Measurements from ENCODE around the gene MBD5.
"Not testable (repeated sequence)": the region's sequence is repeated elsewhere in the genome, so short reads cannot be mapped to it uniquely, and the experiment has no call there.

Gene MBD5

DNA sequence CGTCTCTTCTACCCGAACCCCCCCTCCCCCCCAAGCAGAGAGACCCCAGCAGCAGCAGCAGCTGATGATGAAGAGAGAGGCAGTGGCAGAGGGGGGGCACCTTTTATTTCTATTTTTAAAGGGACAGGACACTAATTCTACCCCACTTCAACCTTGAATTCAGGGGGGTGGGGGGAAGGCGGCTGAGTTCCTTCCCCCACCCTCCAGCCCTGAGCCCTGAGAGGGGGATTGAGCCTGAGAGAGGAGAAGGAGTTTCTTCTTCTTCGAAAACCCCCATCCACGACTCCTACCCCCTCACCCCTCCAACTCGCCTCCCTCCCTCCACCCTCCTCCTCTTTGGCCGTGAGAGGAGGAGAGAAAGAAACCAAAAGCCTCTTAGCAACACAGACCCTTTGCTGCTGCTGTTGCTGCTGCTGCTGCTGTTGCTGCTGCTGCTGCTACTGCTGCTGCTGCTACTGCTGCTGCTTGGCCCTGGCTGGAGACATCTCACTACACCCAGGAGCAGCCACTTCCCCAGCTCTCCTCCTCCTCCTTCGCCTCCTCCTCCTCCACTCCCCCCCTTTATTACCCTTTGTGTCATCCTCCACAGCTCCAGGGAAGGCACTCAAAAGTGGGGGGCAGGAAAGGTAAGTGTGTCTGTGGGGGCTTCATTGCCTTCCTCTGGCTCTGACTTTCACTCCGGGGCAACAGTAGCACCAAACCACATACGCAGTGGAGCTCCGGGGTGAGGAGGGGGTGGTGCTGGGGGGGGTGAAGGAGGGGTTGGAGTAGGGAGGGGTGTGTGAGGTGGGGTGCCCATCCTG is at the start of gene MBD5:
MBD5 (plus strand) TSS at position 33 of the 803 bp plus-strand sequence.
- DNase-seq, result peak; percentile 56

DNA sequence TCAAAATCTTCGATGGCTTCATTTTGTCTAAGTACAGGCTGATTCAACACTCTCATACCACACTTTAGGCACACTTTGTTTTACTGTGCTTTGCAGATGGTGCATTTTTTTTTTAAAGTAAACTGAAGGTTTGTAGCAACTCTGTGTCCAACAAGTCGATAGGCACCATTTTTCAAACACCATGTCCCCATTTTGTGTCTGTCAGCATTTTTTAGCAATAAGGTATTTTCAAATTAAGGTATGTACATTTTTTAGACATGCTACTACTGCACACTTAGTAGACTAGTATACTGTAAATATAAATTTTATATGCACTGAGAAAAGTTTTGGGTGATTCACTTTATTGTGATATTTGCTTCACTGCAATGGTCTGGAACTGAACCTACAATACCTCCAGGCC is 44.8 kb upstream of the MBD5 start:
- DNase-seq, result no peak

DNA sequence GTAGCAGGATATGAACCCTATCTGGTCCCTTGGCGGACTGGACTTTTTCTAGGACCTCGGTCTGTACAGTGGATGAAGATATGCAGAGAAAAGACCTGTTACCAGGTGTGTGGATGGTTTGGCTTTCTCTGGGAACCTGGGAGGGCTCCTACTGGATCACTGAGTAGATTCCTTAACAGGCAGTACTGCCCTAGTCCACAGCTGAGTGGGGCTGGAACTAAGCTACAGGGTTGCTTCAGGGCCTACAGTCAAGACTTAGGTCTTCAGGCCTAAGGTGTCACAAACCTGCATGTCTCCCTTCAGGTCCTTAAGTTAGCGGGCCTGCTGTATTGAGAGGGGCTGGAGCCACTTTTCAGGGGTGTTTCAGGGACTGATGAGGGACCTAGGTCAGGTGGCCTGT is 43.2 kb upstream of the MBD5 start:
- no peak for DNase-seq

DNA sequence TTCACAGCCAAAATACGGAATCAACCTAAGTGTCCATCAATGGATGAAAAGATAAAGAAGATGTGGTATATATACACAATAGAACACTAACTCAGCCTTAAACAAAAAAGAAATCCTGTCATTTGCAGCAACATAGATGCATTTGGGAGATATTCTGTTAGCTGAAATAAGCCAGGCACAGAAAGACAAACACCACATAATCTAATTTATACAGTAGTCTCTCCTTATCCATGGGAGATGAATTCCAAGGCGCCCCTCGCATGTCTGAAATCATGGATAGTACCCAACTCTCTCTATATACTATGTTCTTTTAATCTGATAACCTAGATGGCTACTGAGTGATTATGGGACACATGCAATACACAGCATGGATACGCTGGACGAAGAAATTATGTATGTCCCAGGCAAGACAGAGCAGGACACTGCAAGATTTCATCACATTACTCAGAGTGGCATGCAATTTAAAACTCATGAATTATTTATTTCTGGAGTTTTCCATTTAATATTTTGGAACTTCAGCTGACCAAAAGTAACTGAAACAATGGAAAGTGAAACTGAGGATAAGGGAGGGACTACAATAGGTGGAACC is 39.9 kb upstream of the MBD5 start:
- no peak for DNase-seq

DNA sequence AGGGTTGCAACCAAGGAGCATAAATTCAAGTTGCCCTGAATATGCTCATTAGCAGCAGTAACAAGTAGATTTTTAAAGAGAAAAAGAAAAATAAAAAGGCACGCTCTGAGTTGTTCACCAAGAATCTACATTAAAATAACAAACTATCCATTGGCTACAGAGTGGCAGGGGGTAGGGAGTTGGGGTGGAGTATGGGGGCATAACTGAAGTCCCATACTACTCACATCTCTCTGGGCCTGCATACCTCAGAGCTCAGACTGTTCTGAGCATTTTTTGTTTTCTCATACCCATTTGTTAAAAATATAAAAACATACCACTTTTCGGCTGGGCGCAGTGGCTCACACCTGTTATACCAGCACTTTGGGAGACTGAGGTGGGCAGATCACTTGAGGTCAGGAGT is 31.8 kb upstream of the MBD5 start:
- DNase-seq, result no peak

DNA sequence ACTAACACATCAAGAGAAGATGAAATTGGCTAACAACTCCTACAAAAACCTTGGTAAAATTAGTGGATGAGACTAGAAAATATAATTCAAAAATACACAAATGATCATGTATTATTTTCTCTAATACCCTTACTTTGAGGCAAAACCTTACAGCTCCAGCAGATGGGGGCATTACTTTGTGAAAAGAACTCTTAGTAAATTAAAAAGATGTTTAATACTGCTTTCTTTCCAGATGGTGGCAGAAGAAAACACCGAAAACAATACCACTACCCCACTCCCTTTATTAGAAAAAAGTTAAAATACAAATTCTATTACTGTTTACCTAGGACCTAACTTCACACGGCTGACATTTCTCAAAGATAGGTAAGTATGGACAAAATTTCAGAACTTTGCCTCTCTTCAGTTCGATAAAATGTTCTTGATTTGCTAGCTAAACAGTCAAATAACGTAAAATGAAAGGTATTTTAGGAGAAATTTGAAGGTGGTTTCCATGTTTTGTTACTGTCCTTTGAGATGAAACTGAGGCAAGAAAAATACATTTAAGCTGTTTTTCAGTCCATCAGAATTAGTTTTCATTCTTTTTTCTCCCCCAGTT is 31.0 kb upstream of the MBD5 start:
- no peak for DNase-seq

DNA sequence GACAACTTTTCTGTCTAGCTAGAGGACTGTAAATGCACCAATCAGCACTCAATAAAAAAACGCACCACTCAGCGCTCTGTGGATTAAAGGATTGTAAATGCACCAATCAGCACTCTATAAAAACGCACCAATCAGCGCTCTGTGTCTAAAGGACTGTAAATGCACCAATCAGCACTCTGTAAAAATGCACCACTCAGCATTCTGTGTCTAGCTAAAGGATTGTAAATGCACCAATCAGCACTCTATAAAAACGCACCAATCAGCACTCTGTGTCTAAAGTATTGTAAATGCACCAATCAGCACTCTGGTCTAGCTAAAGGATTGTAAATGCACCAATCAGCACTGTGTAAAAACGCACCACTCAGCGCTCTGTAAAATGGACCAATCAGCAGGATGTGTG is 25.9 kb upstream of the MBD5 start:
- not testable (repeated sequence) for DNase-seq

DNA sequence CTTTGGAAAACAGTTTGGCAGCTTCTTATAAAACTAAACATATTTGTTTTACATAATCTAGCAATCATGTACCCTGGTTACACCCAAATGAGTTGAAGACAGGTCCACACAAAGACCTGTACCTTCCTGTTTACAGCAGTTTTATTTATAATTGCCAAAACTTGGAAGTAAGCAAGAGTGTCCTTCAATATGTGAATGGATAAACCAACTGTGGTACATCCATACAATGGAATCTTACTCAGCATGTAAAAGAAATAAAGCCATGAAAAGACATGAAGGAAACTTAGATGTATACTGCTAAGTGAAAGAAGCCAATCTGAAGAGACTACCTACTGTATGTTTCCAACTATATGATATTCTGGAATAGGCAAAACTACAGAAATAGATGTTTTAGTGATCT is 24.1 kb upstream of the MBD5 start:
- DNase-seq, result no peak

DNA sequence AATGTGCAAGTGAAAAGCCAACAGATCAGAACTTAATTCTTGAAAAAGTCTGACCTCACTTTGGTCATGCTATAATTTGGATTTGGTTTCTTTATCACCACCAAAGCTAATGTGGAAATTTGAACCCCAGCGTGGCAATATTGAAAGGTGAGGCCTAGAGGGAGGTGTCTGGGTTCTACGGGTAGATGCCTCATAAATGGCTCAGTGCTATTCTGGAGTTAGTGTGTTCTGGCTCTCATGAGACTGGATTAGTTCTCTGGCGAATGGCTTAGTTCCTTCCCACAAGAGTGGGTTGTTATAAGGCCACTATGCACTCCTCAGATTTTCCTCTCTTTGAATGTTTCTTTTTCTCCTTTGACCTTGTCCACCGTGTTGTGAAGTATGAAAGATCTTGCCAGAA is 22.7 kb upstream of the MBD5 start:
- no peak for DNase-seq

DNA sequence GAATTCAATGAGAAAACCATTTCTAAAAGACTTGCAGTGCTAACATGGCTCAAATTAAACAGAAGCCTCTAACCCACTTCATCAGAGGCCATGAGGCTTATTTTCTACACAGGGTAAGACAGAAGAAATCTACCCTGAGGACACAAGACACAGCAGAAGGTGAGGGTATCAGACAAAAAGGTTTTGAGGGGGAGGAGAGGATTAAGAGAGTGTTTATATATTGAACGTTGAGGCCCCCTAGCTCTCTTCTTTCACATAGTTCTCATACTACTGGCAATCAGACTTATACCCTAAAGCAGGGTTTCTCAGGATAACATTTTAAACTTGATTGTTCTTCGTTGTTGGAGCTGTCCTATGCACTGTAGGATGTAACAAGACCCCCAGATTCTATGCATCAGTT is 21.8 kb upstream of the MBD5 start:
- DNase-seq, result no peak

DNA sequence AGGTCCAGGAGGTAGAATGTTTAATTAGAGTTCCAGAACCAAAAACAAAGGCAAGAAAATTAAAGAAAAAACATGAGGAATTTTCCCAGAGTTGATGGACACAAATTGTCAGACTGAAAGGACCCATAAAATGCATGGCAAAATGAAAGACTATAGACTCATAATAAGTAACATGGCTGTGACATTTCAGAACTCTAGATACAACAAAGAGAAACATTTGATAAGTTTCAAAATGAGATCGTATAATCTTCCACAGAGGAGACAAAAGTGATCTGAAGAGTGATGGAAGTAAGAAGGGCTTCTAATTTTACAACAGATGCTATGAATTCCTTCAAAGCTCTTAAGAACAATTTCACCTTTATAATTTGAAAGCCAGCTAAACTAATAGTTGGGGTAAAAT is 20.8 kb upstream of the MBD5 start:
- DNase-seq, result no peak

DNA sequence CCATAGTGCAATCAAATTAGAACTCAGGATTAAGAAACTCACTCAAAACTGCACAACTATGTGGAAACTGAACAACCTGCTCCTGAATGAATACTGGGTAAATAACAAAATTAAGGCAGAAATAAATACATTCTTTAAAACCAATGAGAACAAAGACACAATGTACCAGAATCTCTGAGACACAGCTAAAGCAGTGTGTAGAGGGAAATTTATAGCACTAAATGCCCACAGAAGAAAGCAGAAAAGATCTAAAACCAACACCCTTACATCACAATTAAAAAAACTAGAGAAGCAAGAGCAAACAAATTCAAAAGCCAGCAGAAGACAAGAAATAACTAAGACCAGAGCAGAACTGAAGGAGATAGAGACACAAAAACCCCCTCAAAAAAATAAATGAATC is 18.5 kb upstream of the MBD5 start:
- not testable (repeated sequence) for DNase-seq

DNA sequence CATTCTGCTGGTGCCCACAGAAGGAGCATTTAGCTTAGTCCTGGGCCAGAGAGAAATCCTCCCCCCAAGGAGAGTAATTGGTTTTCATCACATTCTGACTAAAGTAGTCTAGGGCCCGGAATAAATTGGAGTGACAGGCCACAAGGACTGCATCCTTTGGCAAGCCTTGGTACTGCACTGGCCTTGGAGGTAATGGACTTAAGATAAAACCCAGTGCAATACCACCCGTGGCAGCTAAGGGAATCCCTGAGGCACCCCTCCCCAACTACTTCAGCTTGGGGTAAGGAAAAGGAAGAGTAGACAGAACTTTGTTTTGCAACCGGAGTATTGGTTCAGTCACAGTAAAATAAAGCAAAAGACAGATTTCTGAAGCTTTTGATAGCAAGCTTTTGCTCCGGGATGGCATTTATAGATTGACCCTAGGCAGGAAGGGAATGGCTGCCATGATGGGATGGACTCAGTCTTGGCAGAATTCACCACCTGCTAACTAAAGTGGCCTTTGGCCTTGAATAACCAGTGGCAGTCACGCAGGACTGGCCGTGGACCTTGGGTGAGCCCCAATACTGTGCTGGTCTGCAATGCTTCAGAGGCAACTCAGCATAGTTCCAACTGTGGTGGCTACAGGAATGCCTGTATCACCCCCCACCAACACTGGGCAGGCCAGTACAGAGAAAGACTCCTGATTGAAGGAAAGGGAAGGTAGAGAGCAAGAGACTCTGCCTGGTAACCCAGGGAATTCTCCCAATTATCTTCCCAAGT is 14.5 kb upstream of the MBD5 start:
- DNase-seq, result no peak

DNA sequence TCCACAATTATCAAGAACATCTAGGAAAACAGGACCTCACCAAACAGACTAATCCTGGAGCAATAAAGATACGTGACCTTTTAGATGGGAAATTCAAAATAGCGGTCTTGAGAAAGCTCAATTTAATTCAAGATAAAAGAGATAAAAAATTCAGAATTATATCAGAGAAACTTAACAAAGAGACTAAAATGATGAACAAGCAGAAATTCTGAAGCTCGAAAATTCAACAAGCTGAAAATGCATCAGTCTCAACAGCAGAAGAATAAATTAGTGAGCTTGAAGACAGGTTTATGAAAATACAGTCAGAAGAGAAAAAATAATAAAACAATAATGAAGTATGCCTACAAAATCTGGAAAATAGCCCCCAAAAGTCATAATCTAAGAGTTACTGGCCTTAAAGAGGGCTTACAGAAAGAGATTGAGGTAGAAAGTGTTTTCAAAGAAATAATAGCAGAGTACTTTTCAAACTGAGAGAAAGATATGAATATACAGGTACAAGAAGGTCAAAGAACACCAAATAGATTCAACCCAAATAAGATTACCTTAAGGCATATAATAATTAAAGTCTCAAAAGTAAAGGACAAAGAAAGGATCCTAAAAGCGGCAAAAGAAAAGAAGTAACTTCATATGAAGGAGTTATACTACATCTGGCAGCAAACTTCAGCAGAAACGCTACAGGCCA is 13.5 kb upstream of the MBD5 start:
- DNase-seq, result no peak

DNA sequence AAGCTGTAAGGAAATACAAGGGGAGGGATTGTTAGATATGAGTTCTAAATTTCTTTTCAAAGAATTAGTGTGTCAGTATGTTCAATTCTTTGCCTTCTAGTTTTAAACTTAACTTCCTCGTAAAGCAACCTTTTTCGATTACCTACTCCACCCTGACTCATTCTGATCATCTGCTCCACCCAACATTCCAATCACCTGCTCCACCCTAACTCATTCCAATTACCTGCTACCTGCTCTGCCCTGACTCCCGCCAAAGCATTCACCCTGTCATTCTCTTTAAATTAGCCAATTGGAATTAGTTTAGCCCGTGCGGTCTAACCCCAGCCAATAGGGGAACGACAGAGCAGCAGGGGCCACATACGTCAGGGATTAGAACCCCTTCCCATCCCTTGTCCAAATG is 12.5 kb upstream of the MBD5 start:
- DNase-seq, result not testable (repeated sequence)

DNA sequence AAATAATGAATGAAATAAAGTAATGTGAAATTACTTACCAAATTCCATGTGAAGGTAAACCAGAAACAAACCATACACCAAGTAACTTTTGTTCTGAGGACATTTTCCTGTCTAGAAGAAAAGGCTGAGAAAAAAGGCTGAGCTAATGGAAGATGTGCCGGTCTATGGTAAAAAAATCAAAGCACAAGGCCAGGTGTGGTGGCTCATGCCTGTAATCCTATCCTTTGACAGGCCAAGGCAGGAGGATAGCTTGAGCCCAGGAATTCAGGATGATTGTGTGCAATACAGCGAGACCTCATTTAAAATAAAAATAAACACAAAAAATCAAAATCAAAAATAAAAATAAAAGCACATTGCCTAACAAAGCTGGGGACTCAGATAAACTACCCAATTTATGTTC is 7.0 kb upstream of the MBD5 start:
- no peak for DNase-seq

DNA sequence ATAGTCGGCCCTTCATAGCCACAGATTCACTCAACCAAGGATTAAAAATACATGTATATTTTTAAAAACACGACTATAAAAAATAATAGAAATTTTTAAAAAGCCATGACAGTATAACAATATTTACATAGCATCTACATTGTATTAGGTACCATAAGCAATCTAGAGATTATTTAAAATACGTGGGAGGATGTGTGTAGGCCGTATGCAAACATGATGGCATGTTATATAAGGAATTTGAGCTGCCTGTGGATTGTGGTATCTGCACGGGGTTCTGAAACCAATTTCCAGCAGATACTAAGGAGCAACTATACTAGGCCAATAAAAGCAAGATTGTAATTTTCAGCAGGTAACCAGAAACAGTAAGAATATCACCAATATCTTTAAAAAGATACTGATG is 6.3 kb upstream of the MBD5 start:
- DNase-seq, result no peak

DNA sequence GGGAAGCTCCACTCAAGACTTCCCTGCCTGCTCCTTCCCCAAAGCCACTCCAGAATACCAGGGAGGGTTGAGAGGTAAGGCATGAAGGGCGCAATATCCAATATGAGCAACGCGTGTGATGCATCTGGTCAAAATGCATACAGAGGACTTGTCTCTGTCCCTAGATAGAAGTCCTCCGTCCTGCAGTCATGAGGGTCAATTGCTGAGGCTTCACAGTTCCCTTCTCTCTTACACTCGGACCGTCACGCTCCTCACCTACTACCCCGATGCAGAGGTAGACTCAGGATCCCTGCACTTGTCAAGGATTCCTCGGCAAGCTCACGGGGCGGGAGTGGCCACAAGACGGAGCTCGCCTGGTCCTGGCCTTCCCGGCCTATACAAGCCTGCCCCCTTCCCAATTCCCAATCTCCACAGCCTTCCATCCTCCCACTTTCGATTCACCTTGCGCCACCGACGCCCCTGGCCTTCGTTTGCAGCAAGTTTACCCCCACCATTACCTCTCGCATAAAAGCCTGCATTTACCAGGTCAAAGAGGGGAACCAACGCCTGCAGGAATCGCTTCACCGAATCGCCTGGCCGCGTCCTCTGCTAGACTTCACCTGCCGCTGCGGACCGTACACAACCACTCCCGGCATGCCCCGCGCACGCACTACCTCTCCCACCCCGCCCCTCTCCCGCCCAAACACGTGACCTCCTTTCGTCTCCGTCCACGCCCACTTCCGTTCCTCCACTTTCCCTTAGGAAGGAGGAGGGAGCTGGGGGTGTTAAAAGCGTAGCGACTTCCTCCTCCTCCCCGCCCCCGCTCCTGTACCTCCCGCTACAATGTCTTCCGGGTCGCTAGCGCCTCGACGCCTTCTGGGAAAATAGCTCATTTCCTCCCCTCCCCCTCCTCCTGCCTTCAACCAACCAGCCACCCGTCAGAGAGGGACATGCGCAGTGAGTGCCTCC is 506 bp upstream of the MBD5 start, which contains the start of gene ORC4:
ORC4 (minus strand) TSS at position 627 of the 948 bp plus-strand sequence. CDS start 44,779 bp downstream, outside the sequence.
- peak; percentile 99 for DNase-seq

DNA sequence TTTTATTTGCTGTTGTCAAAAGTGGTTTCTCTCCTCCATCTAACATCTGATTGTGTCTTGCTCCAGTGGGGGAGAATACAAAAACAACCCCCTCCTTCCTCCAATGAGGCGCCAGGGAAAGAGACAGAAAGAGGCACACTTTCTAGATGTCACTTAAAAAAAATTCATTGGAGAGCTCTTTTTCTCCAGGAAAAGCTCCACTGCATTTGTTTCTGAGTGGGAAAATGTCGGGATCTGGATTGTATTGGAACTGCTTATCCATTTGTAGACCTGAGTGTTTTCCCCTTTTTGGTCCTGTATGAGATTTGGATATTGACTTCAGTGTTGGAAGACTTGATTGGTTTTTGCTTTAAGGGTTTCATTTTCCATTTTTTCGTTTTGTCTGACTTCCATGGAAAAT is 995 bp downstream of the MBD5 start:
- no peak for DNase-seq

DNA sequence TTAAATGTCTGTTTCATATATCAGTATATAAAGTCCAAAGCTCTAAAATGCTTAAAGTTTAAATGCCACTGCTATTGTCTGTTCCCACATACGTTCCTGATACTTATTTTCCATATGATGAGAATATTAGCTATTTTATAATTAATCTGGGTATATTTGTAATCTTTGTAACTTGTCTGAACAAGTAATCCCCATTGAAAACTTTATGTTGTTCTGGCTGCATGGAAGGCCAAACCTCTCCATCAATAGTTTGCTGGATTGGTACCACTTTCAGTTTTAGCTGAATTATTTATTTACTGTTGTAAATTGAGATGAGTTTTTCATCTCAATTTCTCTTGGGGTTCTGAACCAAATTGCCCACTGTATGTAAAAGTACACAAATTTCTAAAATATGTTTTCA is 1.5 kb downstream of the MBD5 start:
- no peak for DNase-seq

DNA sequence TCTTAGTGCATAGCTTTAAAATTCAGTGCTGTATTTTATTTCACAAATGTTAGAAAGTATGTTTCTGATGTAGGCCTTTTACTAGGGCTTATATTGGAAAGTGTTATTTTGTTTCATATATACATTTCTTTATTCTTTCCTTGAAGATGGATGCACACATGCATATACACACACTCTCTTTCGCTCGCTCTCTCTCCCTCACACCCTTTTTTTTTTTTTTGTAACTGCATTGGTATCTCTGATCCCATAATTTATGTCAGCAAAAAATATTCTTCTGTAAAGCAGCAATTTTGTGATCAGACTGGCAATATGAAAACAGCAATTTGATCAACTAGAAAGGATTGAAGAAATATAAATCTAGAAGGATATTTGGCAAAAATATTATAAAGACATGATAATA is 2.0 kb downstream of the MBD5 start:
- DNase-seq, result no peak

DNA sequence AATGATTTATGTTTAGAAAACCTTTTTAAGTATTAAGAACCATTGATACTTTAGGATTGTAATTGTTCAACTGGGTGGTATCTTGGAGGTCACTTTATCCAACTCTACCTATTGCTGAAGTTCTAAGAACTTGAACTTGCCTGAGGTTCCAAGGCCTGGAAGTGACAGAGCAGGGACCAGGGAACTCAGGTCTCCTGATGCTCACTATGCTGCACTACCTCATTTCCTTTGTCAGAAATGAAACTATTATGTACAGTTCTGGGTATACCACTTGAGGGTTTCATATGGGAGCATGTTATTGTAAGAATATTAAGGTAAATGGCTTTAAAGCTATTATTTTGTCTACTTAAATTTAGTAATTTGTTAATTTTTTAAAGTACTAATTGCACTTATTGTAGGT is 3.0 kb downstream of the MBD5 start:
- no peak for DNase-seq

Measured in NCI-H345 (cell line).